ENCODE measurements around the gene CXXC1.
A peak's percentile ranks its signal among the peaks of the same experiment; 100 is the strongest.
"Not testable (repeated sequence)": the region's sequence is repeated elsewhere in the genome, so short reads cannot be mapped to it uniquely, and the experiment has no call there.

The CXXC1 gene

DNA sequence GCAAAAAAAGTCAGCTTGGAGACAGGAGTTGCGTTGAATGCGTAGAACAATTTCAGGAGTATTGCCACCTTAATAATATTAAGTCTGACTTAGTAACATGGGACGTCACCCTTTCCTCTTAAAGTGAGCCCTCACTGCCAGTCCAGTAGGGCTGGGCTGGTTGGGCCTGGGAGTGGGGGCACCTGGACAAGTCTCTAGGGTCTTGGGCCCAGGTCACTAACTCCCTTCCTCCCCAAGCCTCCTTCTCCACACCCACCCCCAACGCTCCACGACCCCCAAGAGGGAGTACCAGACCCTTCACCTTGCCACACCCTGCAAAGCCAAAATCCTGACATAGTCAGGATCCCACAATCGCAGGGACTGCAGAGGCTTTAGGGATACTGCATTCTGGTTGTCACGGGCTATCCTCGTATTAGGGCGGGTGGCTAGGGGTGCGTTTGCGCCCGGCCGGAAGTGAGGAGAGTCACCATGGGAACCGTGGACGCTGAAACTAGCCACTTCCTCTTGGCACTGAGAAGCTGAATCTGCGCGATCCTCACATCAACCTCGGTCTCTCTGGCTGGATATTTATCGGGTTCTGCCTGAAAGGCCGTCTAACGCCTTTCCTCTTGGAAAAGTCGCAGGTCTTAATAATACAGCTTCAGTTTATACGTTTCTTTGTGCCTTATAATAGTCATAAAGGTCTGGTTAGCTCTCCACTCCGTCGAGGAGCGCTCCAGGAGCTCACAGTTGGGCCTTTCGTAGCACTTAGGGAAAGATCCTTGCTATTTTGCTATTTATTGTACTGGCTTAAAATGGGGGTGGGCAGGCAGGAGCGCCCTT, 10.3 kb upstream of the CXXC1 start:
- peak; percentile 63 for DNase-seq (ENCODE audit: low spot score)

DNA sequence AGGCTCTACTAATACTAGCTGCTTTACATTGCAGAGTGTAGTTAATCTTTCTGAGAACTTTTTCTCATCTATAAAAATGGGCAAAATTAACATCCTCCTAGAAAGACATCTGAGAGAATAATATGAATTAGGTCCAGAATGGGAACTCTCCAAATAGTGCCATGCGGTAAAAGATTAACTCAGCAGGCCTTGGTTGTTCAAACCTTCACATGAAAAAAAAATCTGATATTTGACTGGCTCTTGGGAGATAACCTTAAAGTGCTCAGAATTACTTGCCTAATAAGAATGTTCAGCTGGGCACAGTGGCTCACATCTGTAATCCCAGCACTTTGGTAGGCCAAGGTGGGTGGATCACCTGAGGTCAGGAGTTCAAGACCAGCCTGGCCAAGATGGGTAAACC, 5.5 kb upstream of the CXXC1 start:
- DNase-seq (ENCODE audit: low spot score): no peak

DNA sequence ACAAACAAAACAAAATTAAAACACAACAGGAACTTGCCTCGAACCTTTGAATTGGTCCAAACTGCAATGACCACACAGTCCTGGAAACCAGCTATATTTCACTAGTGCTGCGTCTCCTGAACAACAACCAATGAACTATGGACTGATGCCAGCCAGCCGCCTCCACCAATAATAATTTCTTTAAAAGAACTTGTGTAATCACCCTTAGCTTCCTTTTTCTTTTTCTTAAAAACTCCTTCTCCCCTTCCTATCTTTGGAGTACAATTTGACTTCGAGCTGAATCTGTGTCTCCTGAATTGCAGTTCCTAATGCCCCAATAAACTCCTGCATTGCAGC, 1.6 kb upstream of the CXXC1 start:
- no peak for DNase-seq (ENCODE audit: low spot score)

DNA sequence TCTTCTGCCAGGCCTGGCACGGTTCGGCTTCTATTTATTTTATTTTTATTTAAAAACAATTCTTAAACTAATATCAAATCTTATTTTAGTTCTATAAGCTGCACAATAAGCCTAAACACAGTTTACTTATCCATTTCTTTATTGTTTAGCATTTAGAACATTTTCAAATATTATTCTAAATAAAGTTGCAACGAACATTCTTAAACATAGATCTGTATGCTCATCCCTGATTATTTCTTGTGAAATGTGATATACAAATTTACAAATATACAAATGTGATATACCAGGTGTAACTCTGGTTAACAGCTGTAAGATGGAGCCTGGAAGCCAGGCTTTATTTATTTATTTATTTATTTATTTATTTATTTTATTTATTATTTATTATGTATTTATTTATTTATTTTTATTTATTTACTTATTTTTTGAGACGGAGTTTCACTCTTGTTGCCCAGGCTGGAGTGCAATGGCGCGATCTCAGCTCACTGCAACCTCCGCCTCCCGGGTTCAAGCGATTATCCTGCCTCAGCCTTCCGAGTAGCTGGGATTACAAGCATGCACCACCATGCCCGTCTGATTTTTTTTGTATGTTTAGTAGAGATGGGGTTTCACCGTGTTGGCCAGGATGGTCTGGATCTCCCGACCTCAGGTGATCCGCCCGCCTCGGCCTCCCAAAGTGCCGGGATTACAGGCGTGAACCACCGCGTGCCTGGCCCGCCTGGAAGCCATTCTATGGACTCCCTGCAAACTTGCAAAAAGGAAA, 1.0 kb upstream of the CXXC1 start:
- DNase-seq (ENCODE audit: low spot score): not testable (repeated sequence)

DNA sequence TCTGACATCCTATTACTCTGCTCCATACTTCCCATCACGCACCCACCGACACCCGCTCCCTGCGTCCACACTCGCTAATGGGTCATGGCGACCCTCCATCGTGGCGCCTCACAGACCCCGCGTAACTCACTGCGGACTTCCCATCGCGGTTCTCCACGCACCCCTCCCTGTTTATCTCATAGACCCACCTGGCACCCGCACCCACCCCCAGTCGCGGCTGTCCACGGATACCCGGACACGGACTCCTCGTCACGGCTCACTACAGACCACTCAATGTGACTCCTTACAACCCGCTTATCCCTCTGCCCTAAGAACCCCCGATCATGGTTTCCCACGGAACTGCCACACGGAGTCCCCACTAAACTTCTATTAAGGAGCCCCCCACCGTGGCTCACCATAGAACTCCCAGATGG, 458 bp downstream of the CXXC1 start:
- no peak for DNase-seq (ENCODE audit: low spot score)

DNA sequence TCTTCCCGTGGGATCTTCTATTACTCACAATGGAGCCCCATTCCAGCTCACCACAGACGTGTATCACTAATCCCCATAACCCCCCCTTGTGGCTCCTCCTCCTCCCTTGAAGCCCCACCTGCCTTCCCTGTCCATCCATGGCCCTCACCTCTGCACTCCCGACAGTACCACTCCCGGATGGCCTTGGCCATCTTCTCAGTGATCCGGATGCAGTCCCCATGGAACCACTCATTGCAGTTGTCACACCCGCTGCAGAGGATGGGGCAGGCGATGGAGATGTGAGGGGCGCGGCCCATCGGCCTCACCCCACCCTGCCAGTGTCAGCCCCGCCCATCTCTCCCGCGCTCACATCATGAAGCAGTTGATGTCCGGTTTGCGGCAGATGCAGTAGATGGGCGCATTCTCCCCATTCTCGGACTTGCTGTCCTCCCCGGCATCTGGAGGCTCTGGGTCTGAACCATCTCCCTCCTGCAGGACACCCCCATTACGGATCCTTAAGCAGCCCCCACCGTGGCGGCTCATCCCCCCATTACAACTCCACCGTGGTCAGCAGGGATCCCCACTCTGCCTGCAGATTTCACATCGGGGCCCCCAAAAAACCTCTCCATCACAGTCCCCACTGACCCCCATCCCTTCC, 983 bp downstream of the CXXC1 start:
- no peak for DNase-seq (ENCODE audit: low spot score)

DNA sequence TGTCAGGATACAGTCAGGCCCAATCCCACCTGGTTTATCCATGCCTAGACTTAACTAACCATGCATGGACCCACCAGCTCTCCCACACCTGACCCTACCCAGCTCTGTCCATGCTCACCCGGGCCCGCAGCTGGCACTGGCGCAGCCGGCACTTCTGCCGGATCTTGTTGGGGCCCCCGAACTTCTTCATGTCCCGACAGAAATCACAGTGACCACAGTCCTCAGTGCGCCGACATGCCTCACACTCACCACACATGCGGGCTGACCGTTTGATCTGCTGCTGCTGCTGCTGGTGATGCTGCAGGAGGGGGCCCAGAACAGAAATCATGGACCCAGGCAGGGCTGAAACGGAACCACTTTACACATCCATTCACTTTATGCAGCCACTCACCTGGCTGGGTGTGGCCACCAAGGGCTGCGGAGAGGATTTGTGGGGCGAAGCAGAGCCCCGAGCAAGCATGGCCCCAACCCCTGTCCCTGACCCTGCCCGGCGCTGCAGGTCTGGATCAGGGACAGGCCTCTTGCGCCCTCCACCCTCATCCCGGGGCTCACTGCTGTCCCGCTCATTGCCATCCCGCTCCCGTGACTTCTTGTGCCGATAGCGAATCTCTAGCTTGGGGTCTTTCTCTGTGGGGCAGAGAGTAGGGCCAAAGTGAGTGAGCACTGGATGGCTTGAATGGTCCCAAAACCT, 1.7 kb downstream of the CXXC1 start:
- no peak for DNase-seq (ENCODE audit: low spot score)

DNA sequence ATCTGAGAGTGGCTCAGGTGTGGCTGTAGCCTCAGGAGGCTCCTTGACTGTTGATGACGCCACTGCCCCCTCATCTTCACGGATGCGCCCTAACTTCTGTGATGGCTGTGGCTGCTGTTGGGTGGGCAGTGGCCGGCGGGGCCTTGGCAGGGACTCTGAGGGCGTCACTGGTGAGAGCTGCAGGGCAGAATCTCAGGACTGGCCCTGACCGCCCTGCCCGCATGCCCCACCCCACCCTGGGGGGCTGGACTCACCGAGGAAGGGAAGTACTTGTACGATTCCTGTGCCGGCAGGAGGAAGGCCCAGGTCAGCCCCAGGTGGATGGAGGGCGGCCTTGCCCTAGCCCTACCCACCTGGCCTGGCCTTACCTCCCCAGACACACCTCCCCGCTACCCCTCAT, 2.4 kb downstream of the CXXC1 start:
- no peak for DNase-seq (ENCODE audit: low spot score)

DNA sequence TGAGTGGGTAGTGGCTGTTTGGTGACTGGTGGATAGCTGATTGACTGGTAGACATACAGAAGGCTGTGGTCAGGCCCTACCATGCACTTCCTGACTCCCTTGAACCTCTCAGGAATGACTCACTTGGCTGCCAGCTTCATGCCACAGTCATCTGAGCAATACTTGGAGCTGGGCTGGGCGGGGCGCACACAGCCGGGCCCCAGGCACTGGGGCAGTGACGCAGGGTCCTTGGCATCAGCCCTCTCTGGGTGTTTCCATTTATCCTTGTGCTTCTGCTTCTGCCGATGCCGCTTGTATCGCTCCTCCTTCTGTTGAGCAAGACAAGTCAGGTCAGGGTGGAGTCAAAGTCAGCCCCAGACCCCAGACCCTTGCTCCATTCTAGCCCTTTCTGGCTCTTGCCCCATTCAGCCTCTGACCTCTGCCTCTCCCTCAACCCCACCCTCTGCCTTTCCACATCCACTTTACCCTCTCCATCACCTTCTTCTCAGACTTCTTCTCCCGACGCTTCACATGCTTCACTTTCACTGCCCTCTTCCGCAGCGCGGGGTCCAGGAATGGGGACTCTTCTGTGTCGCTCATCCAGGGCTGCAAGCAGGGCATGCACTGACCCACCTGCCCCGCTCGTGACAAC, 3.1 kb downstream of the CXXC1 start:
- no peak for DNase-seq (ENCODE audit: low spot score)

DNA sequence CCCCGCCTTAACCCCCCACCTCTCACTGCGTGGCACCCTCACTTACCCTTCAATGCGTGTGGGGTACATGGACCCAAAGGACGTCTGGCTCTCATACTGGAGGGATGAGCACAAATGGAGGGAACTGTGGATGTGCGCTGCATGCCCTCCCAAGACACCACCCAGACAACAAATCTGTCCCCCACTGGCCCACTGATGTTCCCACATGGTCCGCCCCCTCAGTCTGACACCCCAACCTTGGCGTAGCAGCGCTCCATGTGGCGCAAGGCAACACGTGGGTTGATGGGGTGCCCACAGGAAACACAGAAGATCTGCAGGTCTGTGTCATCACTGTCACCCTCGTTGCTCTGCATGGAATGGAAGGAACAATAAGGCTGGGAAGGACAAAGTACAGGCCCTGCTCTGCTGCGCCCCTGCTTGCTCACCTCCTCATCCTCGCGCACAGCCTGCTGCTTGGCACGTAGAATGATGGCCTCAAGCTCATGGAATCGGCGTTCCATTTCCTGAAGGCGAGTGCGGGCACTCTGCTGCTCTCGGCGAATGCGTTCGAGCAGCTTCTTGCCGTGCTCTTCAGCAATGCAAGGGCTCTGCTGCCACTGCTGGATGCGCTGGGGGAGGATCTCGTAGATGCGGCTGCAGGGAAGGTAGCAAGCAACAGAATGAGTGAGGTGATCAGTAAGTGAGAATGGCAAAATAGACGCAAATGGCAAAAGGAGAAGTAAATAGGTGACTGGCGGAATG, 3.9 kb downstream of the CXXC1 start:
- no peak for DNase-seq (ENCODE audit: low spot score)

DNA sequence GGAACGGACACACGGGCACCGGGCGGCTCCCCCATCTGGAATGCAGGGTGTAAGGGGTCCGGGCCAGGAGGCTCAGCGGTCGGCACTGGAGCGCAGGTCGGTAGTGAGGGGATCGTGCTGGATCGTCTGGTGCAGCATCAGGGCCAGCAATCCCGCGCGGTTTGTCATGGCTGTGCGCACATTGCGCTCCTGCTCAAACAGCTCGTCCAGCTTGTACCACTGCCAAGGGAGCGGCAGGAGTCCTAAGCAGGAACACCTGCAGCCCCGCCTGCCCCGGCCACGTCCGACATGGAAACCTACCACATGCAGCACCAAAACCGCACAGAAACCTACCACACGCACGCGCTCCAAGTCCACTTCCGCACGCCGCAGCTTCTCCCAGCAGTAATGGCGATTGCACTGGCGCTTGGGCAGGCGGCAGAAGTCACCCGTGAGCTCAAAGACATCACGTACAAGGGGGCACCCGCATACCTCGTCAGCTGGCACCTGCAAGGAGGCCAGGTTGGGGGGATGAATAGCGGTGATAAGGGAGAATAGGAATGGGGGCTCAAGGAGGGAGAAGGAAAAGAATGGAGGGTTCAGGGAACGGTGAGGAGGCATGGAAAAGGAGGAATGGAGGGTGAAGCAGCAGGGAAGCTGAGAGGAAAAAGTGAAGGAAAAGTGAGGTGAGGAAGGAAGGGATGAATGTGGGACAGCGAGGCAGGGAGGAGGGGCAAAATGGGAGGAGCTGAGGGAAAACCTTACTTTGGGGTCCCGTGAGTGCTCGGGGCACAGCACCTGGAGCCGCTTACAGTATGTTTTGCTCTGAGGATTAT, 4.8 kb downstream of the CXXC1 start:
- DNase-seq (ENCODE audit: low spot score): peak; percentile 38

DNA sequence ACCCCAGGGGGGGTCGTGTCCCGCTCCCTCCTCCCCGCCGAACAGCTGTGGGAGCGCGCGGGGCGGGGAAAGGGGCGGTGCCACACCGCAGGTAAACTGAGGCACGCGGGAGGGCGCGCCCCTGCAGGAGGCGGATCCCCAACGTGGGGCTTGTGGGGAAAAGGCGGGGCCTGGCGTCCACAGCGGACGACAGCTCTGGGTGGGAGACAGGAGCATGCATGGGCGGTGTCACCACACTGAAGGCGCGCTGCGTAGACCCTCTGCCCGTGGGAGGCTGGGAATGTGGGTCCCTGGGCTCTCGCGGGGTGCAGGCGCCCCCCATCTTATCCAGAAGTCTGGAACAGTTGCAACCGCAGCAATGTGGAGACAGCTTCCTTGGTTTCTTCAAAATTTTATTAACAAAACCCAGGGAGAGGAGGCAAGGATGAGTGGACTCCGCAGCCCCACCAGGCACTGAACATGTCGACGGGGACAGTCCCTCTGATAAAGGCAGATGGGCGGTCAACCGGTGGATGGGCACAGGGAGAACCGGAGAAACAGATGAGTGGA, 5.4 kb downstream of the CXXC1 start:
- no peak for DNase-seq (ENCODE audit: low spot score)

DNA sequence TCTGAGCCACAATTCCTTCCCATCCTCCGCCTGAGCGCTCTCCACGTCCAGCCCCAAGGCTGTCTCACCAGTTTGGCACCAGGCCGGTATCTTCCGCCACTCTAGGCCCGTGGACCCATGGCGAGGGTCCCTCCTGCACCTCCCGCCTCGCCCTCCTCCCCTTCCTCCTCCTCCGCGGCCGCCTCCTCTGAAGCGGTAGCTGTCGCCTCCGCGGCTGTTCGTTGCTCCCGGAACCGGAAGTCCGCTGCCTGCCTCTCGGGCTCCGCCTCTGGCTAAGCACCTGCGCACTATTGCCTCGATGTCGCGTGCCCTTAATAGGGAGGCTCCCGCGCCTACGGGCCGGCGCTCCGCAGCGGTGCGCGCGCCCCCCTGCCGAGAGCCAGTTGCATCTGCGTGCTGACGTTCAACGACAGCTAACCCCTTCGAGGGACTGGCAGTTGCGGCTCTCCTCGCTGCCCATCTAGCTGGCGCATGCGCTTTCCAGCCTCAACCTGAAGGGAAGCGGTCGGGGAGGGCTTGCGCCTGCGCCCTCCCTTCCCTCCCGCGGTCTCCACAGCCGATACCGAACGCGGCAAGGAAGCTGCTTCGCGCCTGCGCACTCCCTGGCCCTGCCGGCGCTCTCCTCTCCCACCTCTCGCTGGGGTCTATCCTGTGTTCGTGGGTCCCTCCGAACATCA, 6.1 kb downstream of the CXXC1 start, which contains the start of gene MBD1:
MBD1 (minus strand) TSS at position 229 of the 677 bp plus-strand sequence. CDS start 1,531 bp downstream, outside the sequence.
- peak; percentile 99 for DNase-seq (ENCODE audit: low spot score)

DNA sequence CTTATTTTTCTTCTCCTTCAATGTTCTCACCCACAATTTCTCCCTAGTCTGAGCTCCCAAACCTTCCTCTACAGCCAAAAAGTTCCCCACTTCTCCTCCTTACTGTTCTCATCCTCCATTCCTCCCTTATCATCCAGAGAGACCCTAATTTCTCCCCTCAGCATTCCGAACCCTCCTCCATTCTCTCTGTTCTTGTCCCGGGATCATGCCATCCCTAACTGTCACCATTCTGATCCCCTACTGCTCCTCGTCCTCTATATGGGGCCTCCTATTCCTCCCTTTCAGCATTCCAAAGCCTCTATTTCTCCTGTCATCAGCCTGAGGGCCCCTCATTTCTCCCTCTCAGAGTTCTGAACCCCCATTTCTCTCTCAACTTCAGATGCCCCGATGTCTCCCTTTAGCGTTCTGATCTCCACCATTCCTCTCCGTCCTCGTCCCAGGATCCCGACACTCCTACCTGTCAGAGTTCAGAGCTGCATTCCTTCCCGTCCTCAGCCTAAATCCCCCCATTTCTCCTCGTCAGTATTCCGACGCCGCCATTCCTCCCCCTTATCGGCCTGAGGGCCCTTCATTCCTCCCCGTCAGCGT, 6.7 kb downstream of the CXXC1 start:
- no peak for DNase-seq (ENCODE audit: low spot score)

DNA sequence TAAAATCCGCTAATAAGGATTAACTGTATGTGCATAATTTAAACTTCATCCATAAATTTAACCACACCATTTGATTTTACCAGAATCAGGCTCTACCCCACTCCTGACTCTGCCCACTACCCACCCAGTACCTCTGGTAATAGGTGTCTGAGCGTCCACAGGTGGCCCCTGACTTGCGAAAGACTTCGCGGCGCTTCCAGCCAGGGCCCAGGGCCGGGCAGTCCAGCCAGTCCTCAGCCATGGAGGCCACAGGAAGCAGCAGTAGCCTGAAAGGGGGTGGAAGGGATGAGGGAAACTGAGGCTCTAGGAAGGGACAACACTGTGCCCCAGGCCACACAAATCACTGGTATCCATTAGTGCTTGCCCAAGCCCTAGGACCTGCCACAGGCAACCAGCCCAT, 7.7 kb downstream of the CXXC1 start:
- DNase-seq (ENCODE audit: low spot score): no peak

DNA sequence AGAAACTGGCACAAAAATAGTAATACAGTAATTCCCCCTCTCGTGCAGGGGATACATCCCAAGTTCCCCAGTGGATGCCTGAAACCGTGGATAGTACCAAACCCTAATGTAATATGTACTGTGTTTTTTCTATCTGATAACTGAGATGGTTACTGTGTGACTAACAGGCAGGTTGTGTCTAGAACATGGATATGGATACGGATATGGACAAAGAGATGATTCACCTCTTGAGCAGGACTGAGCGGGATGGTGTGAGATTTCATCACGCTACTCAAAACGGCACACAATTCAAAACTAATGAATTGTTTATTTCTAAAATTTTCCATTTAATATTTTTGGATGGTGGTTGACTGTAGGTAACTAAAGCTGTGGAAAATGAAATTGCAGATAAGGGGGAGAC, 9.6 kb downstream of the CXXC1 start:
- DNase-seq (ENCODE audit: low spot score): no peak

DNA sequence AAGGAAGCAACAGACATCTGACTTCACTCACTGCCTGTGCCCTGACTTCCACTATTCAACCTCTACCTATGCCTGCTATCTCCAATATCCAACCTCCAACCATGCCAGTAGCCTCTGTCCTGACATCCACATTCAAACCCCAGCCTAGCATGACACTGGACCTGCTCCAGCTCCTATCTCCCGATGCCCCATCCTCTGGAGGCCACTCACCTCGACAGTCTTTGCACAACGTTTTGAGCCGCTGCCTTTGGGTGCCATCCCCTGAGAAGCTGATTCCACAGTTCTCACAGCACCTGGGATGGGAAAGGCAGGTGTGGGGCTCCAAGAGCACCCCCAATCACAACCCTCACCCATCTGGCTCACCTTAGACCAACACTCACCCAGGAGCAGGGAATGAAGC, 11.0 kb downstream of the CXXC1 start:
- no peak for DNase-seq (ENCODE audit: low spot score)

DNA sequence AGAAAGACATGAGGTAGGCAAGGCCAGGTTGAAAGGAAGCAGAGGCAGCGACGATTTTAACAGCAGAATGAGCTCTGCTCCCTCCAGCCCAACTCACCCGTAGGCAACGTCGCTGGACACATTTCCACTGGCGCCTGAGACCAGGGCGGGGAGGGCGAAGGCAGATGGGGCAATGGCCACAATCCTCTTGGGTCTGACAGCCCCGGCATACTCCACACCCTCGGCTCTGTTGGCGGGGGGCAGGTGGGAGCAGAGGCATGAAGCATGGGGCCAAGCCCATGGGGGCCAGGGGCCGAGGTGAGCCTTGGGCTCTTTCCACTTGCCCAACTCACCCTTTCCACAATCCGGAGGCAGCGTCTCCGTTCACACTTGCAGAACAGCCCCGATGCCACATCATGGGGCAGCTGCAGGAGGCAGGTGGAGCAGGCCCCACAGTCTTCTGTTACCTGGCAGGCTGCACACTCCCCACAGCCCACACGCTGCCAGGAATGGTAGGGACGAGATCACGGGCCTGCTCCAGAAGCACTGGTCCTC, 11.9 kb downstream of the CXXC1 start:
- DNase-seq (ENCODE audit: low spot score): no peak

DNA sequence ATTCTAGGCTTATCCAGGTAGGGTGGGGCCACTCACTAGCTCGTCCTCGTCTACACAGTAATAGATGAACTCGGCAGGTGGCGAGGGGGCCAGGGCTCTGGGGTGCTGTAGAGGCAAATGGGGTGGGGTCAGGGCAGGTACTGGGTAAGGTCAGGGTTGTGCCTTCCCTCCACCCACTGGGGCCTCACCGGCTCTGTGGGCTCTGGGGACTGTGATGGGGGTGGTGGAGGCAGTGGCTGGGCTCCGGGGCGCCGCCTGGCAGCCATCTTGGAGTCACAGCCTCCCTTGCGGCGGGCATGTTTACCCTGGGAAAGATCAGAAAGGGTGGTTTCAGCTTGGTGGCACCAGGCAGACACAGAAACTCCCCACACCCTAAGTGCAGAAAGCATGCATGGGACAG, 12.6 kb downstream of the CXXC1 start:
- DNase-seq (ENCODE audit: low spot score): no peak
